ENCODE data around the gene ISLR2.
"Not testable (repeated sequence)": the region's sequence is repeated elsewhere in the genome, so short reads cannot be mapped to it uniquely, and the experiment has no call there.

Gene ISLR2

GRCh38 chr15:74156678-74157411 is 26.5 kb downstream of the ISLR2 start:
- no peak for DNase-seq (ENCODE audit: low read depth)

GRCh38 chr15:74157868-74158827 is 27.8 kb downstream of the ISLR2 start:
- no peak for DNase-seq (ENCODE audit: low read depth)

DNA sequence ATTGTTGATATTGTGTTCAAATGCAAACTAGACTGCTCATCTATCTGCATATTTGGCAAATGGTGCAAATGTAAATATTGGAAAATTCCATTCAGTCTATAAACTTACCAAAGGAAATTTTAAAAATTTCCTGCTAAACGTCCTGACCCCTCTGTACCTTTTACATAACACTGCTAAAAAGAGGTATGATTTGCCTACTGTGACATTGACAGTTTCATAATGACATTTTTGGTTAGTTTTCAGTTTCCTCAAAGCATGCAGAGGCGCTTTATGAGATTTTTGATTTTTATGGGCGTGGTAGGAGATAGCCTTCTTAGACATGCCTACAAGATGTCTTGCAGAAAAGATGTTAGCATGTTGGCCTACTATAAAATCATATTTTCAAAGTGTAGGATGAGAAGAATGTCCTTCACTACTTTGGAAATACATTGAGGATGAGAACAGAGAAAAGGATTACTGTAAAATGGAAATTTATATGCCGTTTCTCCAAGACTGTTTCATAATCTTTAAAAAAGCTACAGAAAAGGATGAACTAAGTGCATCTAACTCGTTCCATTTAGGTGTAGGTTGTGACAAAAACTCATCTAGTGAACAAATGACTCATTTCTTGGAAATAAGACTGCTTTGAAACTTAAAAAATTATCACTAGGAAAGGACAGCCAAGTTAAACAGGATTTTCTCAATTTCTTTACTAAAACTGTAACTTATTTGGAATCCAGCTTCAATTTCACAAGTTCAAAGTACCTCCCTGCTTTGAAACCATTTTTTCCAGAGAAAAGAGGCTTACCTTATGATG is 28.7 kb downstream of the ISLR2 start:
- no peak for DNase-seq (ENCODE audit: low read depth)

- DNase-seq (ENCODE audit: low read depth), result no peak
These were observed 29.4 kb downstream of the ISLR2 start for GRCh38 chr15:74159773-74160172.

GRCh38 chr15:74160390-74160789 is 30.0 kb downstream of the ISLR2 start:
- DNase-seq (ENCODE audit: low read depth), result not testable (repeated sequence)

GRCh38 chr15:74162195-74162536 is 31.8 kb downstream of the ISLR2 start:
- DNase-seq (ENCODE audit: low read depth), result not testable (repeated sequence)

GRCh38 chr15:74165461-74165860 is 35.1 kb downstream of the ISLR2 start:
- DNase-seq (ENCODE audit: low read depth), result no peak

GRCh38 chr15:74167891-74168331 is 37.5 kb downstream of the ISLR2 start:
- DNase-seq (ENCODE audit: low read depth), result no peak

DNA sequence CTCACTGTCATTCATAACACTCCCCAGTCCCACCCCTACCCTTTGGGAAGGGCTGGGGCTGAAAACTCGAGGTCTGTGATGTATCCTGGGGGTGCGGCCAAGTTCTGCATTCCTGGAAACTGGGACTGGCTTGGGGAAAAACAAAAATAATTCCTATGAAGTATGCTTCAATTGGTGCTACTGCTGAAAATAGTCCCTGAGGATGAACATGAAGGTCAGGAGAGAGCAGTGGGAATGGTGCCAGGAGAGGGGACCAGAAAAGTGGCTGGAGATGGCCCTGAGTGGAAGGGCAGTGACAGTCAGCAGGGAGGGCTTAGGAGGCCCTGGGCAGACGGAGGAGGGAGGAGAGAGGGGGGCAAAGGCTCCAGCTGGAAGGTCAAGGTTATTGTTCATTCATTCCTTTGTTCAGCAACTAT is 38.3 kb downstream of the ISLR2 start:
- no peak for DNase-seq (ENCODE audit: low read depth)

DNA sequence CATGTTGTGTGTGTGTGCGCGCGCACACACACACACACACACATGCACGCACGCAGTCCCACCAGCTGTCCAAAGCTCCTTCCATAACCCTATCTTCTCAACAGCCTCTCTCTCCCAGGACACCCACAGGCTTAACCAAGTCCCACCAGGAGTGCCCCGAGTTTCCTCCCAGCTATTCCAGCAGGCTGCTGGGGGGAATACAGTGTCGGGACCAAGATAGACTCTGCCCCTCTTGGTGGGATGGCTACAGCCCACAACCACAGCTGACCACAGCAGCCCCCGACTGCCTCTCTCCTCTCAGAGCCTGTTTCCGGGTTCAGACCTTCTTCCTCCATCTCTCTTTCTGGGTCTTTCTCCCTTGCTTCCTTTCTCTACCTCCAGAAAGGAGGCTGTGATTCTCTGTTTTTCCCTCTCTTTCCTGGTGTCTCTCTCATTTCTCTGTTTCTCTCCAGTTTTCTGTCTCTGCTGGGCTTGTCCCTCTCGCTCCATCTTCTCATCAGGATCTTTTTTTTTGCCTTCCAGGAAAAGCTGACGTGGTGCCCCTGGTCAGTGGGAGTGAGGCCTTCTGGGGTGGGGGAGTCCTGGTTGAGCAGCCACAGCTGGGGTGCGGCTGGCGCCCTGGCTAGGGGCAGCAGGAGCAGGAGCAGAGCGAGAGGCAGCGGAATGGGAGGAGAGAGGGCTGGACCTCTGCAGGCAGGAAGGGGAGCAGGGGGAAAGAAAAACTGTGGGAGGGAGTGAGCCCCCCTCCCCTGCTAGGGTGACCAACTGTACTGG is 39.9 kb downstream of the ISLR2 start:
- DNase-seq (ENCODE audit: low read depth), result no peak

DNA sequence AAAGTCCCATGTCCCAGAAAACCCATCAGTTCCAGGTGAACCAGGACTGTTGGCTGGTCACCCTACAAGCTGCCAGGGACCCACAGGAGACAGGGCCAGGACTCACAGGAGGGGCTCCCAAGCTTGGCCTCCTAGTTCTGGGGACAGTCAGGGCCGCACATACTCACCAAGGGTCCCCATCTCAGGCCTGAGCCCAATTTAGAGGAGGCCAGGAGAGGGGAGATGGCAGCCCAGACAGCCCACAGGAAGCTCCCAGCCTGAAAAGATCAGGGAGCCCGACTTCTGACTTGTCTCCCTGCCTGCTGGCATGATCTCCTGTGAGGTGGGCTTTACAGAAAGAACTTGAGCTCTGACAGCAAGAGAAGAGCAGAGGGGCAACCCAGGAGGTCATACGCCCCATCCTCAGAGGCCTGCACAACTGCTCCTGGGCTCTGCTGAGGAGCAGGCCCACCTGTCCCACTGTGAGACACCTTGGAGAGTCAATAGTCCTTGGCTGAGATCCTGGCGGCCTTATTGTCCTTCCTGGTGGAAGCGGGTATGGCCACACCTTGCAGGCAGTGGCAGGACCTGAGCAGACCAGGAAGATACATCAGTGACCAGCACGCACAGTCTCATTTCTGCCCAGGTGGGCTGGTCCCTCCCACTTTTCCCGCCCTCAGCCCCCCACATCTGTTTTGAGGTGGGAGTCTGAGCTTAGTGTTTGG is 40.6 kb downstream of the ISLR2 start:
- DNase-seq (ENCODE audit: low read depth), result no peak

- no peak for DNase-seq (ENCODE audit: low read depth)
These were observed 41.7 kb downstream of the ISLR2 start for GRCh38 chr15:74171965-74172541.

DNA sequence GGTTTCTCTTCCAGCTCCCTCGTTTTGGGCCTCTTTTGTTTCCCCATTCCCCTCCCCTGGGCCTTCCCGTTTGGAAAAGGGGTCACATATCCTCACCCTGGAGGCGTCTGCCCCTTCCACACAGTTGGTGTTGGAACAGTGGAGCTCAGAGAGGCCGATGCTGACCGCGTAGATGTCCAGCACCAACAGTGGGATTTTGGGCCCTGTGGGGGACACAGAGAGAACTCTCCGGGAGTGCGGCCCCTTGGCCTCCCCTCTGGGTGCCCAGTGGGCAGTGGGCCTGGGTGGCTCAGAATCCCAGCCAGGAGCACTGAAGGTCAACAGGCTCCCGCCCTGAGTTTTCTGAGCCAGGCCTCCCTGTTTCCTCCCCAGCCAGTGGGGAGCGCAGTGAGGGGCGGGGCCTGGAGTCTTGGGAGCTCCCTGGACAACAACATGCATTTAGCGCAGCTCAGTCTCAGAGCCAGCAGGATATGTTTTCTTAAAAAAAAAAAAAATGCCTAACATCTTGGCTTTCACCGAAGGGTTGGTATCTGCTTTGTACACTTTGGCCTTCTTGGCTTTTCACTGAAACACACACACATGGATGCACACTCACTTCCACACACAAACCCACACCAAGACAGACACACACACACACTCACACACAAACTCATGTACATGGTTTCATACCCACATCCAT is 42.5 kb downstream of the ISLR2 start:
- no peak for DNase-seq (ENCODE audit: low read depth)

DNA sequence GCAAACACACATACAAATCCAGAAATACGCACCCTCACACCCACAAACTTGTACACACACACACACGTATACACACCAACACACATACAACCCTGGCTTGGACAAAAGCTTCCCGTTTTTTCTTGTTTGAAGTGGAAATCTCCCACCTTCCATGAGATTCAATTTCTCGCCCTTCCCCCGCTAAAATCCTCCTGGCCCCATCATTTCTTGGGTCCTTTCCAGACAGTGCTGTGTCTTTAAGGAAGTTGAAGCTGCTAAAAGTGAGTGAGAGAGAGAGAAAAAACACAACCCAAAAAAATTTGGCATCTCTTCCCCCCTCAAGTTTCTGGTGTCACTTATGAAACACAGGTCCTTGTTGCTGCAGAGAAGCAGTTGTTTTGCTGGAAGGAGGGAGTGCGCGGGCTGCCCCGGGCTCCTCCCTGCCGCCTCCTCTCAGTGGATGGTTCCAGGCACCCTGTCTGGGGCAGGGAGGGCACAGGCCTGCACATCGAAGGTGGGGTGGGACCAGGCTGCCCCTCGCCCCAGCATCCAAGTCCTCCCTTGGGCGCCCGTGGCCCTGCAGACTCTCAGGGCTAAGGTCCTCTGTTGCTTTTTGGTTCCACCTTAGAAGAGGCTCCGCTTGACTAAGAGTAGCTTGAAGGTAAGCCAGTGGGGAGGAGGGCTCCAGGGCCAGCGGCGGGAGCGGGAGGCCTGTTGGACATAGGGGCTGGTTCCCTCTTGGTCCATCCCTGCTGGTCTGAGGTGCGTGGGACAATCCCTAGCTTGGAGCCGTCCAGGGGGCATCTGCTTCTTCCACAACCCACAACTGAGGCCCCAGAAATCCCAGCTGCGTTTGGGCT is 43.2 kb downstream of the ISLR2 start, which contains the start of gene ISLR:
ISLR (plus strand) TSS at position 331 of the 839 bp plus-strand sequence. CDS start 1,149 bp downstream, outside the sequence.
- DNase-seq (ENCODE audit: low read depth), result no peak

DNA sequence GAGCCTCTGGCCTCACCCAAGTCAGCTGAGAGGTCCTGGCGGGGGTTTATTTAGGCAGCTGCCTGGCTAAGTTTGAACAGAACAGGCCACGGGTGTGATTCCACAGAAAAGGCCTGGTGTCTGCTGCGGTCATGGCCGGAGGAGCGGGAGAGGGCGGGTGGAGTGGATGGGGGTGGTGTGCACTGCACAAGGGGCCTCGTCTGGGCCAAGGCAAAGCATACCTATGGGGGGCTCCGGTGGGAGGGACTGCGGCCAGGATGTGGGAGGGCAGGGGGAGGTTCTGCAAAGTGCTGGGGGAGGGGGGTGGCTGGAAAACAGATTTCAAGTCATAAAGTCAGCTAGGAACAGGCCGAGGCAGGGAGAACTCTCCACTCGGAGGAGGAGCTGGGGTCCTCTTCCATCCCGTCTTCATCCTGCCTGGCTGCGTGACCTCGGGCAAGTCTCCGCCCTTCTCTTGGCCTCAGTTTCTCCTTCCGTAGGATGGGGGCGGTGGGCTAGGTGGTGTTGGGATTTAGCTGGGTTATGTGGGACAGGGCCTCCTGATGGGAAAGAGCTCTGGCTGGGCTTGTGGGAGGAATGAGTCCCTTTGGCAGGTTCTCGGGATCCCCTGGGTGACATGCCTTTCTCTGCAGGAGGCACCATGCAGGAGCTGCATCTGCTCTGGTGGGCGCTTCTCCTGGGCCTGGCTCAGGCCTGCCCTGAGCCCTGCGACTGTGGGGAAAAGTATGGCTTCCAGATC is 44.0 kb downstream of the ISLR2 start:
- DNase-seq (ENCODE audit: low read depth), result no peak

DNA sequence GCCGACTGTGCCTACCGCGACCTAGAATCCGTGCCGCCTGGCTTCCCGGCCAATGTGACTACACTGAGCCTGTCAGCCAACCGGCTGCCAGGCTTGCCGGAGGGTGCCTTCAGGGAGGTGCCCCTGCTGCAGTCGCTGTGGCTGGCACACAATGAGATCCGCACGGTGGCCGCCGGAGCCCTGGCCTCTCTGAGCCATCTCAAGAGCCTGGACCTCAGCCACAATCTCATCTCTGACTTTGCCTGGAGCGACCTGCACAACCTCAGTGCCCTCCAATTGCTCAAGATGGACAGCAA is 44.5 kb downstream of the ISLR2 start:
- no peak for DNase-seq (ENCODE audit: low read depth)

DNA sequence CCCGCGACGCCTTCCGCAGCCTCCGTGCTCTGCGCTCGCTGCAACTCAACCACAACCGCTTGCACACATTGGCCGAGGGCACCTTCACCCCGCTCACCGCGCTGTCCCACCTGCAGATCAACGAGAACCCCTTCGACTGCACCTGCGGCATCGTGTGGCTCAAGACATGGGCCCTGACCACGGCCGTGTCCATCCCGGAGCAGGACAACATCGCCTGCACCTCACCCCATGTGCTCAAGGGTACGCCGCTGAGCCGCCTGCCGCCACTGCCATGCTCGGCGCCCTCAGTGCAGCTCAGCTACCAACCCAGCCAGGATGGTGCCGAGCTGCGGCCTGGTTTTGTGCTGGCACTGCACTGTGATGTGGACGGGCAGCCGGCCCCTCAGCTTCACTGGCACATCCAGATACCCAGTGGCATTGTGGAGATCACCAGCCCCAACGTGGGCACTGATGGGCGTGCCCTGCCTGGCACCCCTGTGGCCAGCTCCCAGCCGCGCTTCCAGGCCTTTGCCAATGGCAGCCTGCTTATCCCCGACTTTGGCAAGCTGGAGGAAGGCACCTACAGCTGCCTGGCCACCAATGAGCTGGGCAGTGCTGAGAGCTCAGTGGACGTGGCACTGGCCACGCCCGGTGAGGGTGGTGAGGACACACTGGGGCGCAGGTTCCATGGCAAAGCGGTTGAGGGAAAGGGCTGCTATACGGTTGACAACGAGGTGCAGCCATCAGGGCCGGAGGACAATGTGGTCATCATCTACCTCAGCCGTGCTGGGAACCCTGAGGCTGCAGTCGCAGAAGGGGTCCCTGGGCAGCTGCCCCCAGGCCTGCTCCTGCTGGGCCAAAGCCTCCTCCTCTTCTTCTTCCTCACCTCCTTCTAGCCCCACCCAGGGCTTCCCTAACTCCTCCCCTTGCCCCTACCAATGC is 45.1 kb downstream of the ISLR2 start:
- DNase-seq (ENCODE audit: low read depth), result no peak

All from stimulated activated CD8-positive, alpha-beta memory T cell treated with anti-CD3 and anti-CD28 coated beads, Interleukin-4, amount 100 ng/mL, for 24 hours (primary cell).